ENCODE results near the gene PBX3.

GRCh38 chr9:125844611-125845010, 97.4 kb downstream of the PBX3 start:
- TF ChIP-seq CTCF (IDR thresholded peaks at IDR 0.05) (no peak), POLR2A (IDR thresholded peaks at IDR 0.05) (no peak), POLR2AphosphoS5 (IDR thresholded peaks at IDR 0.05) (no peak), EP300 (IDR thresholded peaks at IDR 0.05) (no peak)

All from suprapubic skin (tissue), 4 donors.